Thoracic aorta (tissue), 2 donors: ENCODE results near the gene METTL15. TPM values are rescaled to one million over a fixed set of nuclear protein-coding genes. Genes with fewer than 3 reads are reported as not detected.

Experiments
- ATAC-seq: fragments of 150-250 bp; one replicate; pipeline ENCODE4 v1.8.0; 2017; ENCODE audit warnings: low read depth; ENCODE audit not compliant: insufficient number of reproducible peaks, low FRiP score
- DNase-seq: peaks from one replicate; pipeline ENCODE4 v3.0.0-alpha.2; 2020; ENCODE audit warnings: low spot score
- H3K27ac ChIP-seq, 2 donors: fragments of 200-600 bp; sonication (generic); 1 replicate in 1 of 2; 2 replicates in 1 of 2; pipeline ENCODE4 v1.5.1; 2016; ENCODE audit warnings: mild to moderate bottlenecking in 2 of 2, moderate library complexity in 2 of 2
- H3K27me3 ChIP-seq: fragments of 200-600 bp; sonication (generic); replicated peaks from 2 replicates; pipeline ENCODE4 v1.6.0; 2016; ENCODE audit warnings: mild to moderate bottlenecking; ENCODE audit not compliant: insufficient read depth
- H3K36me3 ChIP-seq: fragments of 200-600 bp; sonication (generic); one replicate; pipeline ENCODE4 v1.5.1; 2016
- H3K4me1 ChIP-seq, 2 donors: fragments of 200-600 bp; sonication (generic); 1 replicate in 1 of 2; 2 replicates in 1 of 2; pipeline versions ENCODE4 v1.5.1 to v1.6.0; 2016; ENCODE audit warnings: low read depth in 2 of 2, mild to moderate bottlenecking in 1 of 2; ENCODE audit not compliant: control insufficient read depth in 1 of 2
- H3K4me3 ChIP-seq: fragments of 200-600 bp; sonication (generic); 2 replicates; pipeline ENCODE4 v1.5.1; 2016; ENCODE audit warnings: mild to moderate bottlenecking
- H3K9me3 ChIP-seq: fragments of 200-600 bp; sonication (generic); 2 replicates; pipeline ENCODE4 v1.5.1; 2016
- total RNA-seq, 2 donors: library from RNA; depleted of rRNA; stranded (reverse); fragments of >200 nt; gene quantifications; one replicate each; pipeline versions ENCODE4 v1.1.0 to v1.2.3, GENCODE V29; 2016
- TF ChIP-seq, protein P1 (sequence below): fragments of 200-600 bp; sonication (generic); IDR thresholded peaks from one replicate; pipeline ENCODE4 v1.5.1; 2019; ENCODE audit warnings: antibody characterized with exemption

METTL15 gene, protein sequence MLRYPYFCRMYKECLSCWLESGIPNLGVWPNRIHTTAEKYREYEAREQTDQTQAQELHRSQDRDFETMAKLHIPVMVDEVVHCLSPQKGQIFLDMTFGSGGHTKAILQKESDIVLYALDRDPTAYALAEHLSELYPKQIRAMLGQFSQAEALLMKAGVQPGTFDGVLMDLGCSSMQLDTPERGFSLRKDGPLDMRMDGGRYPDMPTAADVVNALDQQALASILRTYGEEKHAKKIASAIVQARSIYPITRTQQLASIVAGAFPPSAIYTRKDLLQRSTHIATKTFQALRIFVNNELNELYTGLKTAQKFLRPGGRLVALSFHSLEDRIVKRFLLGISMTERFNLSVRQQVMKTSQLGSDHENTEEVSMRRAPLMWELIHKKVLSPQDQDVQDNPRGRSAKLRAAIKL
- total RNA-seq: 10 to 100 TPM in 1 of 2 donors, 1 to 10 TPM in 1; 7.6 to 12.1 TPM

DNA sequence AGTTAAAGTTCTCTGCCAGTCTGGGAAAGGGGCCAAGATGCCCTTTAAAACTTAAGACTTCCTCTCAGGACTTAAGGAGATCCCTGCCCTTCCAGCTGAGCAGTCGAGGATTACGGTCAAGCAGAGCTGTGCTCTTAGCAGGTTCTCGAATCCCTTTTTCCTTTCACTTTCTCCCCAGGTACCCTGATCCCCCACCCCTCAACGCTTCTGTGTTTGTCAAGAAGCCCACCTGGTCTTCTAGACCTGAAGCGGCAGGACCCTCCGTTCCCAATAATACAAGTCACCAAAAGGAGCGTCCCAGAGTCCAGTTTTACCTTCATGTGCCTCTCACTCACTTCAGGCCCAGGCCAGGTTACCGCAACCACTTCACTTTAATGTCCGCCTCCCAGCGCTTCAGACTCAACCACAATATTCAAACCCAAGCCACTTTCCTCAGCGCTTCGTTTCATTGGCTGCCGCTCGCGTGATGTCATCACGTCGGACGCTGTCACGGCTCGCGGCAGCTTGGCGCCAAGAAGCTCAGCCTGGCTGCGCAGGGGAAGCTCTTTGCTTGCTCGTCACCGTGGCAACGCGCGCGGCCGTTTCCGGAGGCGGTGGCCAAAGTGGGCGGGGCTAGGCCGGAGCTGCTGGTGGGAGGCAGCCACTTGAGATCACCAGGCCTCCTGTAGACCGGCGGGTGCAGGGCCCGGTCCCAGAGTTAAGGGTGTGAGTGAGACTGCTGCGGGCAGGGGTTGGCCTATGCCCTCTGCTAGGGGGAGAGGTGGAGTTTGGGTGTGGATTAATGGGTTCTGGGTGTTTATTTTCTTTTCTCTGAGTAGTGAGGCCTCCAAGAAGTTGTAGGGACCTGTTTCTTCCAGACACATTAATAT, at the start of gene METTL15, which contains the start of gene KIF18A:
TSS of gene METTL15 (plus strand) at position 639 of the 869 bp plus-strand sequence. CDS start 4,947 bp downstream, outside the sequence.
TSS of gene KIF18A (minus strand) at position 407 of the 869 bp plus-strand sequence. CDS start 10,209 bp downstream, outside the sequence.
- DNase-seq (peak; percentile 98), ATAC-seq (peak; percentile 97)
- Histone ChIP-seq H3K27ac (peak within 1 kb of the TSS; percentile 68 to 70), H3K4me3 (peak within 1 kb of the TSS; percentile 80), H3K36me3 (no peaks in the 10 kb centered on the region), H3K9me3 (no peaks in the 10 kb centered on the region), H3K27me3 (no peaks in the 10 kb centered on the region), H3K4me1 (peaks cover 12 to 41% of the 10 kb centered on the region in 2 donors)
- TF ChIP-seq, protein P1, sequence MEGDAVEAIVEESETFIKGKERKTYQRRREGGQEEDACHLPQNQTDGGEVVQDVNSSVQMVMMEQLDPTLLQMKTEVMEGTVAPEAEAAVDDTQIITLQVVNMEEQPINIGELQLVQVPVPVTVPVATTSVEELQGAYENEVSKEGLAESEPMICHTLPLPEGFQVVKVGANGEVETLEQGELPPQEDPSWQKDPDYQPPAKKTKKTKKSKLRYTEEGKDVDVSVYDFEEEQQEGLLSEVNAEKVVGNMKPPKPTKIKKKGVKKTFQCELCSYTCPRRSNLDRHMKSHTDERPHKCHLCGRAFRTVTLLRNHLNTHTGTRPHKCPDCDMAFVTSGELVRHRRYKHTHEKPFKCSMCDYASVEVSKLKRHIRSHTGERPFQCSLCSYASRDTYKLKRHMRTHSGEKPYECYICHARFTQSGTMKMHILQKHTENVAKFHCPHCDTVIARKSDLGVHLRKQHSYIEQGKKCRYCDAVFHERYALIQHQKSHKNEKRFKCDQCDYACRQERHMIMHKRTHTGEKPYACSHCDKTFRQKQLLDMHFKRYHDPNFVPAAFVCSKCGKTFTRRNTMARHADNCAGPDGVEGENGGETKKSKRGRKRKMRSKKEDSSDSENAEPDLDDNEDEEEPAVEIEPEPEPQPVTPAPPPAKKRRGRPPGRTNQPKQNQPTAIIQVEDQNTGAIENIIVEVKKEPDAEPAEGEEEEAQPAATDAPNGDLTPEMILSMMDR: no peak

DNA sequence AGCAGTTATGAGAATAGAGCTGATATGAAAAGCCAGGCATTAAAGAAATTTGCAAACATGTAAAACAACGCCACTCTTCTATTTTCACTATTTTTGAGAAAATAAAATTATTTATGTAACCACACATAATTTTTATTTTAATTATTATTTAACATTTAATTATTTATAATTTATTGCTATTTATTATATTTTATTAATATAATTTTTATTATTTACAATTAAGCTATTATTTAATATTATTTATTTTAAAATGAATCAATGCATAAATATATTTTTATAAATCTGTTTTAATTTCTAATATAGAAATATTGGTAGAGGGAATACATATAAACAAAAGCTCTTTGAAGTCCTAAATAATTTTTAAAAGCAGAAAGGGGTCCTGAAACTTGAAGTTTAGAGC, 36.9 kb upstream of the METTL15 start:
- TF ChIP-seq, protein P1: no peak
- DNase-seq: no peak
- no peaks in the 10 kb centered on the region for H3K36me3 ChIP-seq
- no peaks in the 10 kb centered on the region for H3K9me3 ChIP-seq
- ATAC-seq: no peak
- no peak overlapping the region for H3K4me3 ChIP-seq
- no peak overlapping the region for H3K27ac ChIP-seq
- H3K4me1 ChIP-seq: no peaks in the 10 kb centered on the region
- no peaks in the 10 kb centered on the region for H3K27me3 ChIP-seq

DNA sequence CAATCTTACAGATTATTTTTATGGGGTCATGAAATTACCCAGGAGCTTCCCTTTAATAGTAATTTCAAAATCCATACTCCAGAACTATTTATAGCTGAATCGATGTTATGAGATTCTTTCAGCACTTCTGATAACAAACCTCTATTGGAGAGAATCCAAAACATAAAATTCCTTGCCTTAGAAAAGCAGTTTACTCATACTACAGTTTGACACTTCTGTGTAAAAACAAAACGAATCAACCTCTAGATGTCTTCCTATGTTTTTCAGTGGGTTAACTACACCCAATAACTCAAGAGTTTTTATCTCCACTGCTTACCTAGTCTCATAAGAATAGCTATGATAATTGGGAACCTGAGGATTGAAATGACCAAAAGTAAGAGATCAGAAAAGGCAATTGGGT, 35.9 kb upstream of the METTL15 start:
- H3K9me3 ChIP-seq: no peaks in the 10 kb centered on the region
- H3K4me1 ChIP-seq: no peaks in the 10 kb centered on the region
- no peak overlapping the region for H3K27ac ChIP-seq
- no peak for ATAC-seq
- TF ChIP-seq, protein P1: no peak
- no peak overlapping the region for H3K4me3 ChIP-seq
- no peak for DNase-seq
- H3K27me3 ChIP-seq: no peaks in the 10 kb centered on the region
- no peaks in the 10 kb centered on the region for H3K36me3 ChIP-seq

DNA sequence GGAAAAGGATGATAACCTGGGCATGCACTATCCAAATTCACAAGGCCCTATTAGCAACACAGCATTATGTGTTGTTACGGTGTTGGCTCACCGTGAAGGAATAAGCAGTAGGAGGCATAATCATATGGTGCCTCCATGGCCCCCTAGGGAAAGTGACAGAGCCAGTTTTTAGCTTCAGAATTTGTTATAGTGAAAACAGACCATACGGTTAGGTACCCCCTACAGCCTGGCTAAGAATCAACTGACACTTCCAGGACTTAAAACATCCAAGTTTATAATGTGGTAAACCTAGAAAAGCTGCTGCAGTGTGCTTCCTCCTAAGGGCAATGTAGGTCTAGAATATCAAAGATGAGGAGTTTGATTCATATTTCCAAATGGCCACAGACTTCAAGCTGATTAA, 30.7 kb upstream of the METTL15 start:
- H3K27me3 ChIP-seq: no peaks in the 10 kb centered on the region
- no peak for DNase-seq
- no peak for ATAC-seq
- TF ChIP-seq, protein P1: no peak
- no peak overlapping the region for H3K27ac ChIP-seq
- H3K4me3 ChIP-seq: no peak overlapping the region
- H3K9me3 ChIP-seq: no peaks in the 10 kb centered on the region
- no peaks in the 10 kb centered on the region for H3K36me3 ChIP-seq
- H3K4me1 ChIP-seq: no peaks in the 10 kb centered on the region

DNA sequence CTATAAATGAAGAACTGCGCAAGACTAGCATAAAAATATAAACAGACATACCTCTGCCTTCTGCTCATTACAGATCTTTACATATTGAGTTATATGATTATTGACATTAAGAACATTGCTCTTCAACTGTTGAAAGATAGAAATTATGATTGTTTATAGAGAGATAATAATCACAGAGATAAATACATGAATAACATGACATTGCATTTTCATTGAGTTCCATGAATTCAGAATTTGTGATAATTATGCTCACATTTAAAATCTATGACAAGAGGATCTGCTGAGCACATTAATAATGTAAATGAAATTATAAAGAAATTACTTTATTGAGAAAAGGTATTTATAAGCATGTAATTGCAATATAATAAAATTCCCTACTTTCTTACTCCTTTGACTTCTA, 25.1 kb upstream of the METTL15 start:
- ATAC-seq (no peak), DNase-seq (no peak)
- no peaks in the 10 kb centered on the region for H3K4me1 ChIP-seq
- H3K9me3 ChIP-seq: no peaks in the 10 kb centered on the region
- no peaks in the 10 kb centered on the region for H3K36me3 ChIP-seq
- H3K4me3 ChIP-seq: no peak overlapping the region
- TF ChIP-seq, protein P1: no peak
- no peaks in the 10 kb centered on the region for H3K27me3 ChIP-seq
- no peak overlapping the region for H3K27ac ChIP-seq
